GM12878 (cell line): Measurements from ENCODE around the gene AKAP1.

Experiments used
- JUNB ChIP-seq: IDR thresholded peaks from 2 replicates; pipeline ENCODE4 v1.6.1; 2016; ENCODE audit warnings: antibody characterized with exemption, mild to moderate bottlenecking
- MXI1 ChIP-seq: fragments of 150-350 bp; IDR thresholded peaks from 2 replicates; pipeline ENCODE4 v1.6.1; 2011; ENCODE audit warnings: low read depth, mild to moderate bottlenecking, inconsistent platforms, low read length, improper control_type of control experiment
- NFXL1 ChIP-seq: fragments of 450-650 bp; IDR thresholded peaks from 2 replicates; pipeline ENCODE4 v1.6.1; 2017; ENCODE audit warnings: antibody characterized with exemption, mild to moderate bottlenecking, borderline replicate concordance
- POLR2A ChIP-seq: IDR thresholded peaks from 2 replicates; pipeline ENCODE4 v1.6.1; 2011; ENCODE audit warnings: low read depth, mild to moderate bottlenecking, low read length
- RAD21 ChIP-seq: IDR thresholded peaks from 2 replicates; pipeline ENCODE4 v1.6.1; 2011; ENCODE audit warnings: mild to moderate bottlenecking, low read depth, low read length, moderate library complexity; ENCODE audit not compliant: insufficient read depth
- RCOR1 ChIP-seq: conservative IDR thresholded peaks from 2 replicates; pipeline ENCODE4 v1.6.1; 2012; ENCODE audit warnings: low read depth, low read length, improper control_type of control experiment
- TF ChIP-seq, protein P1 (sequence below), 3 experiments: IDR thresholded peaks in 2 of 3; conservative IDR thresholded peaks in 1 of 3; 2 replicates each; pipeline ENCODE4 v1.5.1; 2011; ENCODE audit warnings: low read depth in 3 of 3, low read length in 3 of 3, mild to moderate bottlenecking in 3 of 3, control low read depth in 2 of 3, moderate library complexity in 2 of 3, inconsistent platforms in 1 of 3, mixed read lengths in 1 of 3; ENCODE audit not compliant: control insufficient read depth in 2 of 3, insufficient read depth in 1 of 3; ENCODE audit errors: extremely low read depth in 1 of 3
- TF ChIP-seq, protein P2 (sequence below): fragments of 450-650 bp; IDR thresholded peaks from 2 replicates; pipeline ENCODE4 v1.6.1; 2018; ENCODE audit warnings: borderline replicate concordance, mild to moderate bottlenecking; ENCODE audit not compliant: partially characterized antibody

DNA sequence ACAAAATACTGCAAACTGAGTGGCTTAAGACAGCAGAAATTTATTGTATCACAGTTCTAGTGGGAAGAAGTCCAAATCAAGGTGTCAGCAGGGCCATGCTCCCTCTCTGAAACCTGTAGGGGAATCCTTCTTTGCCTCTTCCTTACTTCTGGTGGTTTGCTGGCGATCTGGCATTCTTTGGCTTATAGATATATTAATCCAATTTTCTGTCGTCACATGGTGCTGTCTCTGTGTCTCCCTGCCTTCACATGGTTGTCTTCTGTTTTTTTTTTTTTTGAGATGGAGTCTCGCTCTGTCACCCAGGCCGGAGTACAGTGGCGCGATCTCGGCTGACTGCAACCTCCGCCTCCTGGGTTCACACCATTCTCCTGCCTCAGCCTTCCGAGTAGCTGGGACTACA lies 6.8 kb upstream of the AKAP1 start:
- no peak for TF ChIP-seq POLR2A
- TF ChIP-seq MXI1 = no peak
- TF ChIP-seq, protein P1, sequence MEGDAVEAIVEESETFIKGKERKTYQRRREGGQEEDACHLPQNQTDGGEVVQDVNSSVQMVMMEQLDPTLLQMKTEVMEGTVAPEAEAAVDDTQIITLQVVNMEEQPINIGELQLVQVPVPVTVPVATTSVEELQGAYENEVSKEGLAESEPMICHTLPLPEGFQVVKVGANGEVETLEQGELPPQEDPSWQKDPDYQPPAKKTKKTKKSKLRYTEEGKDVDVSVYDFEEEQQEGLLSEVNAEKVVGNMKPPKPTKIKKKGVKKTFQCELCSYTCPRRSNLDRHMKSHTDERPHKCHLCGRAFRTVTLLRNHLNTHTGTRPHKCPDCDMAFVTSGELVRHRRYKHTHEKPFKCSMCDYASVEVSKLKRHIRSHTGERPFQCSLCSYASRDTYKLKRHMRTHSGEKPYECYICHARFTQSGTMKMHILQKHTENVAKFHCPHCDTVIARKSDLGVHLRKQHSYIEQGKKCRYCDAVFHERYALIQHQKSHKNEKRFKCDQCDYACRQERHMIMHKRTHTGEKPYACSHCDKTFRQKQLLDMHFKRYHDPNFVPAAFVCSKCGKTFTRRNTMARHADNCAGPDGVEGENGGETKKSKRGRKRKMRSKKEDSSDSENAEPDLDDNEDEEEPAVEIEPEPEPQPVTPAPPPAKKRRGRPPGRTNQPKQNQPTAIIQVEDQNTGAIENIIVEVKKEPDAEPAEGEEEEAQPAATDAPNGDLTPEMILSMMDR (IDR thresholded peaks at IDR 0.05 in 2 of 3, conservative IDR thresholded peaks at IDR 0.05 in 1 of 3; ENCODE audit: control insufficient read depth in 2 of 3, extremely low read depth in 1 of 3, insufficient read depth in 1 of 3, low read depth in 3 of 3, low read length in 3 of 3) = no peak
- no peak for TF ChIP-seq JUNB
- TF ChIP-seq, protein P2, sequence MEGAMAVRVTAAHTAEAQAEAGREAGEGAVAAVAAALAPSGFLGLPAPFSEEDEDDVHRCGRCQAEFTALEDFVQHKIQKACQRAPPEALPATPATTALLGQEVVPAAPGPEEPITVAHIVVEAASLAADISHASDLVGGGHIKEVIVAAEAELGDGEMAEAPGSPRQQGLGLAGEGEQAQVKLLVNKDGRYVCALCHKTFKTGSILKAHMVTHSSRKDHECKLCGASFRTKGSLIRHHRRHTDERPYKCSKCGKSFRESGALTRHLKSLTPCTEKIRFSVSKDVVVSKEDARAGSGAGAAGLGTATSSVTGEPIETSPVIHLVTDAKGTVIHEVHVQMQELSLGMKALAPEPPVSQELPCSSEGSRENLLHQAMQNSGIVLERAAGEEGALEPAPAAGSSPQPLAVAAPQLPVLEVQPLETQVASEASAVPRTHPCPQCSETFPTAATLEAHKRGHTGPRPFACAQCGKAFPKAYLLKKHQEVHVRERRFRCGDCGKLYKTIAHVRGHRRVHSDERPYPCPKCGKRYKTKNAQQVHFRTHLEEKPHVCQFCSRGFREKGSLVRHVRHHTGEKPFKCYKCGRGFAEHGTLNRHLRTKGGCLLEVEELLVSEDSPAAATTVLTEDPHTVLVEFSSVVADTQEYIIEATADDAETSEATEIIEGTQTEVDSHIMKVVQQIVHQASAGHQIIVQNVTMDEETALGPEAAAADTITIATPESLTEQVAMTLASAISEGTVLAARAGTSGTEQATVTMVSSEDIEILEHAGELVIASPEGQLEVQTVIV = no peak
- no peak for TF ChIP-seq RAD21
- no peak for TF ChIP-seq RCOR1
- TF ChIP-seq NFXL1 = no peak
